ENCODE measurements around the gene CDK11A. TPM values are rescaled to one million over a fixed set of nuclear protein-coding genes. Genes with fewer than 3 reads are reported as not detected.
"Not testable (repeated sequence)": the region's sequence is repeated elsewhere in the genome, so short reads cannot be mapped to it uniquely, and the experiment has no call there.

Gene CDK11A
- total RNA-seq, 1 donor from 2014 or later: 88.8 TPM

DNA sequence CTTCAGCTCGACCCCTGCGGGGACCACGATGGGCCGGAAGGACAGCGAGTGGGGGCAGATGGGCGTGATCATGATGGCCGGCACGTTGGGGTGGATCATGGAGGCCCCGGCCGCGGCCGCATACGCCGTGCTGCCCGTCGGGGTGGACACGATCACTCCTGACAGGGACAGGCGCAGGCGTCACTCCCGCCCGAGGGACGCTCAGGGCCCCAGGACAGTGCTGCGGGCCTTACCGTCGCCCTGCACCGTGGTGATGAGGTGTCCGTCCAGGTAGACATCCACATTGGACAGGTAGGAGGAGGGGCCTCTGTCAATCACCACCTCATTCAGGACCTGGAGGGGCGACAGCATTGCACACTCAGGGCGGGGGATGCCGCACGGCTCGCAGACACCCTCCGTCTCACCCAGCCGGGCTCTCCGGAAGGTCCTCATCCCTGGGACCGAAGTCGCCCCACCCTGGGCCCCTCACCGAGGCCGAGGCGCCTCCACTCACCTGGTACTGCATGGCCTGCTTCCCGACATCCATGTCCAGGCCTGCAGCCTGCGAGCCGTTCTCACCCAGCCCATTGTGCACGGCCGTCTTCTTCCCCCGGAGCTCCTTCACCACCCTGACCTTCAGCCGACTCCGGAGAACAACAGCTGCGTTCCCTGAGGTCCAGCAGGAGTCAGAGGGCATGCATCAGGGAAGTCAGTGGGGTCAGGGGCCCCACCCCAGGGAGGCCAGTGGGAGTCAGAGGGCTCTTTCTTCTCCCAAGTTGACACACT, 30.1 kb upstream of the CDK11A start:
- intact Hi-C loops (cut with micrococcal nuclease): no loop called here

DNA sequence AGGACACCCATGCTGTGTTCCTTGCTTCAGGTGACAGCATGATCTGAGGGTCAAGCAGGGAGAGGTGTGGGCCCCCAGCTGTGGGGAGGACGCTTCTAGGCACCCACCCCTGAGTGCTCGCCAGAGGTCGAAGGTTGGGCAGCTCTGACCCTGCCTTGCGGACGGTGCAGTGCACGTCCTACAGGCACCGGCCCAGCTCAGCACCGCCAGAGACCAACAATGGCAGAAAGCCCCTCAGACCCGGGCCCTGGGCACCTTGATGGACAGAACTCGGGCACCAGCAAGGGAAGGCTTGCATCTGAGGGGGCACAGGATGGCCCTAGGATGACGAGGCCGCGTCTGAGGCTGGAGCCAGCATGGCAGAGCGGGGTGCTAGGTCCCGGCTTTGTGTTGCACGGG, 29.4 kb upstream of the CDK11A start:
- intact Hi-C loops (cut with micrococcal nuclease): no loop called here

- intact Hi-C loops (cut with micrococcal nuclease): no loop called here
Measured at GRCh38 chr1:1752636-1753606, 28.8 kb upstream of the CDK11A start.

DNA sequence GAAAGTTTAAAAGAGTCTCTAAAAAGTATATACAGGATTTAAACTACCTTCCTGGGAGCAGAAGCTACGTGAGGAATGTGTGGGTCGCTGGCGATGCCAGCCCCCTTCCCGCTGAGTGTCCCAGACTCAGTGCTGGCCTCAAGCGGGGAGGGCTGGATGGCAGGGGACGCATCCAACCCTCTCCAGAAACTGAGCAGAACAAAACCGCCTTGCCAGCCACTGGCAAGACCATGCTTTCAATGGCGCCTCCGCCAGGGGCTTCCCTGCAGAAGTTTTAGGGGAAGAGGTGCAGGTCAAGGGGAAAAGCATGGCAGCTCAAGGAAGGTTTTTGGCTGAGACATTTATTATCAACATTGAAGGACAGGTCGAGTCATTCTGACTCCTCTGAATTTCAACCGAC, 28.0 kb upstream of the CDK11A start:
- intact Hi-C loops (cut with micrococcal nuclease): no loop called here

GRCh38 chr1:1749941-1750340, 25.8 kb upstream of the CDK11A start:
- intact Hi-C loops (cut with micrococcal nuclease): loop anchor here (10.0 kb wide), 1 partner anchor 55 kb away; the partner anchor contains the start of gene SLC35E2B

DNA sequence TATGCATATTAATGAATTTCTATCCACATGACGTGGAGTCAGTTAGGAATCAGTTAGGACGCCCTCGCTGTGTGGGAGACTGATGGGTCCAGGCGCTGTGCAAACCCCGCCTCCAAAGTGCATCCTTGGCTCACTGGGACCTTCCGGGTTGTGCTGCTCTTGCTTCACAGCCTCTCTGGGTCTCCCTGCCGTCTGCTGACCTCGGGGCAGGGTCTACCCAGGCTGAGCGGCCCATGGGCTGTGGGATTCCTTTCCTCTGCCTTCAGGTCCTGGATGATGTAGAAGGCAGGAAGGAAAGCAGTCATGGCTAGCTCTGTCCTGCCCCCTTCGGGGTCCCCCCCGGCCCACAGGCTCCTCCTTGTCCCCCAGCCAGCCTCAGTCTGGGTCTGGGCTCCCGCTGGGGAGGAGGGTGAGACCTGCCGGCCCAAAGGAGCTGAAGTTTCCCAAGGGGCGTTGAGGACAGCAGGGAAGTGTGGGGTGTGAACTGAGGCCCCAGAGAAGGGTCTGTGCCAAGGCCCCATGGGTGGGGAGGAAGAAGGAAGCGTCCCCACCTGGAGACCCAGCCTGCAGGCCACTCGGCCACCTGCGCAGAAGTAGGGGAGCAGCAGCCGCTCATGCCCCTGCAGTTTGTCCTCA, 24.6 kb upstream of the CDK11A start:
- intact Hi-C loops (cut with micrococcal nuclease): loop anchor here (10.0 kb wide), 1 partner anchor 54 kb away; the partner anchor contains the start of gene SLC35E2B

DNA sequence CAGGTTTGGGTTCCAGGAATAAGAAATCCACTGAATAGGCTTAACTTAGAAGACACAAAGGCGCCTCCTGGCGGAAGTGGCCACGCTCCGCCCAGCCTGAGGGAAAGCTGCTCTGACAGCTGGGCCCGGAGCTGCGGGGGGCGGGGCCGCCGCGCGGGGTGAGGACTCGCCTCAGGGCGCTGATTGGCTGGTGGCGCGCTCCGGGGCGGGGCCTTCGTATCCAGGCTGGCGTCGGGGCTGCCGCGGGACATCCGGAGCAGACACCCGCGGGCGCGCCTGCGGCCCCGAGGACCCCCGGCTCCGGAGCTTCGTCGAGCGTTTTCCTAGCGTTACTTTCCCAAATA, 22.4 kb upstream of the CDK11A start:
- intact Hi-C loops (cut with micrococcal nuclease): loop anchor here (10.0 kb wide), 1 partner anchor 52 kb away; the partner anchor contains the start of gene SLC35E2B

GRCh38 chr1:1745651-1746565, 21.8 kb upstream of the CDK11A start:
- intact Hi-C loops (cut with micrococcal nuclease): loop anchor here (10.0 kb wide), 1 partner anchor 51 kb away; the partner anchor contains the start of gene SLC35E2B

DNA sequence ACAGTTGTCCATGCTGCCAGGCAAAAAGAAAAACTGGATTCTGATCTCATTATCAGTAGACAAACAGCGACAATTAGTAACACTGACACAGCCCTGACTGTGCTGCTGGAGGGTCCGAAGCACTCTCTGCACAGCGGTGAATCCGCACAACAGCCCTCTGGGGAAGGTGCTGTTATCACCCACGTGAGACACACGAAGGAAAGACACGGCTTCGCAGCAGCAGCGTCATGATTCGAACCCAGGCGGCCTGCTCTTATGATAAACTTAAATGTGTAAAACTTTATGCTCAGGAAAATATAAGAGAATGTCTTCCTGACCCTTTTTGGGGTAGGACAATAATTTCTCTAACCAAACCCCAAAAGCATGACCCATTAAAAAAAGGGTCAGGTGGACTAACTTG, 18.4 kb upstream of the CDK11A start:
- intact Hi-C loops (cut with micrococcal nuclease): loop anchor here (10.0 kb wide), 1 partner anchor 48 kb away; the partner anchor contains the start of gene SLC35E2B

DNA sequence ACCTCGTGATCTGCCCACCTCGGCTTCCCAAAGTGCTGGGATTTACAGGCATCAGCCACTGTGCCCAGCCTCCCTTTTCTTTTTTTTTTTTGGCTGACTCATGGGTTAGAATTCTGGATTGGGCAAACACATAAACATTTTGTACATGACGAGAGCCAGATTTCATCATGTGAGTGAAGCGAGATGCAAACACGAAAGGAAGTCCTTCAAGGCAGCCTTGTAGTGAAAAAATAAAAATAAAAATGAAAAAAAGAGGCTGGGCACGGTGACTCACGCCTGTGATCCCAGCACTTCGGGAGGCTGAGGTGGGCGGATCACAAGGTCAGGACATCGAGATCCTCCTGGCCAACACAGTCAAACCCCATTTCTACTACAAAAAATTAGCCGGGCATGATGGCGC, 16.9 kb upstream of the CDK11A start:
- intact Hi-C loops (cut with micrococcal nuclease): loop anchor here (10.0 kb wide), 1 partner anchor 46 kb away; the partner anchor contains the start of gene SLC35E2B

GRCh38 chr1:1738799-1739337, 14.7 kb upstream of the CDK11A start:
- intact Hi-C loops (cut with micrococcal nuclease): not testable (repeated sequence)

GRCh38 chr1:1737675-1738590, 13.8 kb upstream of the CDK11A start:
- intact Hi-C loops (cut with micrococcal nuclease): not testable (repeated sequence)

- intact Hi-C loops (cut with micrococcal nuclease): no loop called here
Measured at GRCh38 chr1:1732381-1732780, 8.2 kb upstream of the CDK11A start.

DNA sequence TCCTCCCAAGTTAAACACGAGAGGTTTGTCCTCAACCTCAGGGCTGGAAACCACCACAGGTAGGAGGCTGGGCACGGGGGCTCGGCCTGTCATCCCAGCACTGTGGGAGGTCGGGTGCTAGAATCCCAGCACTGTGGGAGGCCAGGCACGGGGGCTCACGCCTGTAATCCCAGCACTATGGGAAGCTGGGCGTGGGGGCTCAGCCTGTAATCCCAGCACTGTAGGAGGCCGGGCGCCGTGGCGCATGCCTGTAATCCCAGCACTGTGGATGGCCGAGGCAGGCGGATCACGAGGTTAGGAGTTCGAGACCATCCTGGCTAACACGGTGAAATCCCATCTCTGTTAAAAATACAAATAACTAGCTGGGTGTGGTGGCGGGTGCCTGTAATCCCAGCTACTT, 6.7 kb upstream of the CDK11A start:
- intact Hi-C loops (cut with micrococcal nuclease): no loop called here

DNA sequence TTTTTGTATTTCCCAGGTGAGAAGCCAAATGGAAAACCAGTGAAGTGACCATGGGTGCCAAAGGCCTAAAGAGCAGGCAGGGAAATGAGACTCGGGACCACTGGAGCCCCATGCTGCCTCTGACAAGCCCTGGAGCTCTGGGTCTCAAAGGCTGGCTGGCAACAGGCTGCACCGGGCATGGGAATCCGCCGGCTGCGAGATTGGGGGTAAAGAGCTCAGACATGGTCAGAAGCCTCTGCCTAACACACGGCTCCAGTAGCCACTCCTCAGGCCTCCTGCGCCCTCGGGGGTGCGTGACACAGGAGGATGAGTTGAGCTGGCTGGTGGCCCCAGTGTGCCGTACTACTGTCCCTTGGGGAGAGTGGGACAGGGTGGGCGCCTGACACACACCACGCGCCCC, 6.1 kb upstream of the CDK11A start:
- intact Hi-C loops (cut with micrococcal nuclease): not testable (repeated sequence)

GRCh38 chr1:1729116-1729816, 5.1 kb upstream of the CDK11A start:
- intact Hi-C loops (cut with micrococcal nuclease): not testable (repeated sequence)

- intact Hi-C loops (cut with micrococcal nuclease): not testable (repeated sequence)
Measured at GRCh38 chr1:1728308-1729005, 4.3 kb upstream of the CDK11A start.
